Neural cell (in vitro differentiated cells): Measurements from ENCODE around the gene DMTF1. TPM values are rescaled to one million over a fixed set of nuclear protein-coding genes. Genes with fewer than 3 reads are reported as not detected.

Source experiments
- H2AFZ ChIP-seq: fragments of 200-600, 300-800 bp; sonication (generic), shearing (Covaris generic); 2 replicates; pipeline ENCODE4 v1.6.0; 2014; ENCODE audit warnings: low read depth, mild to moderate bottlenecking, antibody characterized with exemption, low read length, moderate library complexity
- H3F3A ChIP-seq: fragments of 200-600 bp; shearing (Covaris generic); 2 replicates; pipeline ENCODE4 v1.6.1; 2016; ENCODE audit warnings: mild to moderate bottlenecking, moderate library complexity, mixed read lengths, antibody characterized with exemption, low read length; ENCODE audit not compliant: insufficient read depth, poor library complexity, severe bottlenecking
- H3K27ac ChIP-seq: fragments of 200-600, 300-800 bp; sonication (generic), shearing (Covaris generic); 2 replicates; pipeline ENCODE4 v1.5.1; 2014; ENCODE audit warnings: mild to moderate bottlenecking, low read length, moderate library complexity
- H3K27me3 ChIP-seq: fragments of 300-800, 200-600 bp; sonication (generic), shearing (Covaris generic); 2 replicates; pipeline ENCODE4 v1.6.0; 2014; ENCODE audit warnings: mild to moderate bottlenecking, low read depth, low read length, moderate library complexity; ENCODE audit not compliant: insufficient read depth
- H3K36me3 ChIP-seq: fragments of 300-800, 200-600 bp; sonication (generic), shearing (Covaris generic); 2 replicates; pipeline ENCODE4 v1.5.1; 2014; ENCODE audit warnings: mild to moderate bottlenecking, antibody characterized with exemption, low read length, moderate library complexity; ENCODE audit not compliant: insufficient read depth
- H3K4me2 ChIP-seq: fragments of 300-800, 200-600 bp; sonication (generic), shearing (Covaris generic); 2 replicates; pipeline ENCODE4 v1.6.0; 2014; ENCODE audit warnings: mild to moderate bottlenecking, low read length
- H3K4me3 ChIP-seq: fragments of 300-800, 200-600 bp; sonication (generic), shearing (Covaris generic); 2 replicates; pipeline ENCODE4 v1.5.1; 2014; ENCODE audit warnings: mild to moderate bottlenecking, low read length, moderate library complexity
- H3K79me2 ChIP-seq: fragments of 200-600 bp; shearing (Covaris generic); replicated peaks from 2 replicates; pipeline ENCODE4 v1.6.0; 2014; ENCODE audit warnings: mild to moderate bottlenecking, low read length, moderate library complexity; ENCODE audit not compliant: insufficient read depth
- H3K9ac ChIP-seq: fragments of 300-800, 200-600 bp; sonication (generic), shearing (Covaris generic); 2 replicates; pipeline ENCODE4 v1.6.1; 2016; ENCODE audit warnings: mild to moderate bottlenecking, low read length, mixed read lengths
- H3K9me2 ChIP-seq: fragments of 200-600 bp; shearing (Covaris generic); 2 replicates; pipeline ENCODE4 v1.6.1; 2016; ENCODE audit warnings: mild to moderate bottlenecking, low read length, mixed read lengths; ENCODE audit not compliant: insufficient read depth
- H3K9me3 ChIP-seq: fragments of 200-600, 300-800 bp; sonication (generic), shearing (Covaris generic); 2 replicates; pipeline ENCODE4 v1.6.1; 2016; ENCODE audit warnings: mild to moderate bottlenecking, mixed run types, low read length, moderate library complexity, mixed read lengths
- H4K20me1 ChIP-seq: fragments of 200-600 bp; shearing (Covaris generic); 2 replicates; pipeline ENCODE4 v1.6.1; 2016; ENCODE audit warnings: mild to moderate bottlenecking, mixed run types; ENCODE audit not compliant: insufficient read depth
- CTCF ChIP-seq: fragments of 450-650 bp; IDR thresholded peaks from 2 replicates; pipeline ENCODE4 v1.5.1; 2014; ENCODE audit warnings: antibody characterized with exemption, mild to moderate bottlenecking, moderate library complexity; ENCODE audit not compliant: poor library complexity, severe bottlenecking
- EP300 ChIP-seq: fragments of 450-650 bp; conservative IDR thresholded peaks from 2 replicates; pipeline ENCODE4 v1.6.1; 2014; ENCODE audit warnings: antibody characterized with exemption, mild to moderate bottlenecking, moderate library complexity; ENCODE audit not compliant: poor library complexity, severe bottlenecking
- EZH2 ChIP-seq: fragments of 200-600, 300-800 bp; shearing (Covaris generic), sonication (generic); IDR thresholded peaks from 2 replicates; pipeline ENCODE4 v1.6.1; 2014; ENCODE audit warnings: antibody characterized with exemption, low read length, borderline replicate concordance, mild to moderate bottlenecking; ENCODE audit not compliant: insufficient read depth, poor library complexity, severe bottlenecking
- MXI1 ChIP-seq: fragments of 450-650 bp; conservative IDR thresholded peaks from 2 replicates; pipeline ENCODE4 v1.6.1; 2014; ENCODE audit warnings: antibody characterized with exemption, mild to moderate bottlenecking; ENCODE audit not compliant: poor library complexity, severe bottlenecking
- POLR2AphosphoS5 ChIP-seq: IDR thresholded peaks from 2 replicates; pipeline ENCODE4 v1.6.1; 2012
- RAD21 ChIP-seq: fragments of 450-650 bp; conservative IDR thresholded peaks from 2 replicates; pipeline ENCODE4 v1.6.1; 2014; ENCODE audit warnings: antibody characterized with exemption, mild to moderate bottlenecking, moderate library complexity
- REST ChIP-seq: IDR thresholded peaks from 2 replicates; pipeline ENCODE4 v1.6.1; 2012; ENCODE audit warnings: borderline replicate concordance
- SMC3 ChIP-seq: fragments of 450-650 bp; conservative IDR thresholded peaks from 2 replicates; pipeline ENCODE4 v1.6.1; 2014; ENCODE audit warnings: antibody characterized with exemption, mild to moderate bottlenecking, moderate library complexity; ENCODE audit not compliant: poor library complexity
- TAF1 ChIP-seq: IDR thresholded peaks from 2 replicates; pipeline ENCODE4 v1.6.1; 2012; ENCODE audit warnings: low read depth
- polyA plus RNA-seq: library from polyadenylated mRNA; depleted of rRNA; stranded (reverse); fragments of >200 nt; gene quantifications from 2 replicates; pipeline ENCODE4 v1.2.3, GENCODE V29; 2014

The DMTF1 gene
- polyA plus RNA-seq, 1 donor from 2014 or later: 314 TPM

DNA sequence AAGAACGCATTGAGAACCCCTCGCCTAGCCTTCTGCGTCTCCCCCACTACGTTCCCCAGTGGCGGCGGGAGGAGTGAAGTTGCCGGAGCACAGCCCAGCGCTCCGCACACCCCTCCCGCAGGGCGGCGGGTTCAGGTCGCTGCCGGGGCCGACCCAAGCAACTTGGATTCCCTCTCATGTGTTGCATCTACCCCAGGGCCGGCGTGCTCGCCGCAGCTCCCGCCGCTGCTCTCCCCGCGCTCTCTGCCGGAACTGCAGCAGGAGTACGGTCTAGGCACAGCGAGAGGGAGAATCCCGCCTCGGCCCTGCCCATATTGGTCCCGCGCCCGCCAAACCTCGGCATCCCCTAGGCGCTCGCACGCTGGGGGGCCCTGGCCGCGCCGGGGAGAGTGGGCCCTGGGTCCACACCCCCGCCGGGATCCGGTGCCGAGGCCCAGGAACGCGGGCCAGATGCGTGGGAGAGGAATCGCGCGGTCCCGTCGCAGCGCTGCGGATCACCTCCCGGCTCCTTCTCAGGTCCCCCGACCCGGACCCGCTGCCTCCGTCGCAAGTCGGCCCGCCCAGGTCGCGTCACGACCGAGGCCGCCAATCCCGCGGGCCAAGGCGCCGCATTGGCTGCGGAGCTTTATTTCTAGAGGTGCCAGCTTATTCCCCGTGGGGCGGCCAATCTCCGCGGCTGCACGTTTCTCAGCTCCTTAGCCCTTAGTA lies 67.9 kb downstream of the DMTF1 start:
- H3K36me3 ChIP-seq: no peaks in the 10 kb centered on the region
- H3K9me3 ChIP-seq: no peaks in the 10 kb centered on the region
- peak overlapping the region; percentile 97 for H3K4me3 ChIP-seq
- peaks cover 39% of the 10 kb centered on the region for H3K27me3 ChIP-seq
- no peaks in the 10 kb centered on the region for H3K79me2 ChIP-seq
- no peaks in the 10 kb centered on the region for H3K9me2 ChIP-seq
- peak overlapping the region; percentile 92 for H3K4me2 ChIP-seq
- no peaks in the 10 kb centered on the region for H3F3A ChIP-seq
- no peaks in the 10 kb centered on the region for H4K20me1 ChIP-seq
- TF ChIP-seq POLR2AphosphoS5: peak; percentile 70
- peak; percentile 4 for TF ChIP-seq TAF1
- TF ChIP-seq SMC3: no peak
- H2AFZ ChIP-seq: peak overlapping the region; percentile 21
- H3K27ac ChIP-seq: no peak overlapping the region
- H3K9ac ChIP-seq: peak overlapping the region; percentile 62

DNA sequence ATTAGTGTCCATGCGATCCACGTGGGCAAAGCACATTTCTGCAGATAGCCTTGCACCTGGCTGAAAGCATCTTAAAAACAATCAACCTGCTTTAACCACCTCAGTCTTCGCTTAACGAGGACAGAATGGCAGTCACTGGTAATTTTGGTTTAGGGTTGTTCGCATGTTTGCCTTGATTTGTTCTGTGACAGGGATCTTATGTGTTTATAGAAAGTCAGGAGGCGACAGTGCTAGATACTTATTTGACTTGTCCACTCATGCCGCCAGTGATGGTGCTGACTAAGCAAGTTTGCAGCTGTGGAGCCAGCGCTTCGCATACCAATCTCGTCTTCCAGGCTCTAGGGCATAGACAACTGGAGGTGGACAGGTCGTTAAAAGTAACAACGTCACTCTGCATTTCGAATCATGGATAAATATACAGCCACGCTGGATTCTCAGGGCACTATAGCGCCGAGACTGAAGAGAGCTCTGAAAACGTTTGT lies 68.5 kb downstream of the DMTF1 start:
- H3K79me2 ChIP-seq: no peaks in the 10 kb centered on the region
- peak overlapping the region; percentile 21 for H2AFZ ChIP-seq
- H3K4me3 ChIP-seq: peak overlapping the region; percentile 97
- H3F3A ChIP-seq: no peaks in the 10 kb centered on the region
- no peaks in the 10 kb centered on the region for H3K36me3 ChIP-seq
- H3K27me3 ChIP-seq: peaks cover 39% of the 10 kb centered on the region
- TF ChIP-seq CTCF (no peak), EZH2 (no peak), TAF1 (no peak), MXI1 (peak; percentile 85), REST (no peak)
- no peak overlapping the region for H3K27ac ChIP-seq
- peak overlapping the region; percentile 31 for H3K4me2 ChIP-seq
- peak overlapping the region; percentile 62 for H3K9ac ChIP-seq
- no peaks in the 10 kb centered on the region for H3K9me3 ChIP-seq
- H3K9me2 ChIP-seq: no peaks in the 10 kb centered on the region
- no peaks in the 10 kb centered on the region for H4K20me1 ChIP-seq

GRCh38 chr7:87223666-87224065 lies 71.4 kb downstream of the DMTF1 start:
- Histone ChIP-seq H3K79me2 (no peaks in the 10 kb centered on the region), H3K4me2 (no peak overlapping the region), H3K27me3 (peaks cover 39% of the 10 kb centered on the region), H3F3A (no peaks in the 10 kb centered on the region), H3K9me3 (no peaks in the 10 kb centered on the region), H2AFZ (no peak overlapping the region), H4K20me1 (no peaks in the 10 kb centered on the region), H3K36me3 (no peaks in the 10 kb centered on the region), H3K9ac (no peak overlapping the region), H3K9me2 (no peaks in the 10 kb centered on the region), H3K4me3 (no peak overlapping the region), H3K27ac (no peak overlapping the region)
- TF ChIP-seq EZH2 (no peak), TAF1 (no peak), CTCF (no peak), RAD21 (no peak), REST (no peak), SMC3 (no peak), MXI1 (no peak), EP300 (no peak), POLR2AphosphoS5 (no peak)
